GM12878 (cell line): ENCODE measurements around the gene RPS16. TPM values are rescaled to one million over a fixed set of nuclear protein-coding genes. Genes with fewer than 3 reads are reported as not detected.

Experiments used
- ASH2L ChIP-seq: fragments of 300-600, 200-600 bp; sonication (generic); IDR thresholded peaks from 2 replicates; pipeline ENCODE4 v1.6.1; 2017; ENCODE audit warnings: low read depth, mild to moderate bottlenecking, borderline replicate concordance
- ATF7 ChIP-seq: fragments of 450-650 bp; IDR thresholded peaks from 2 replicates; pipeline ENCODE4 v1.6.1; 2016; ENCODE audit warnings: low read depth, mild to moderate bottlenecking
- BACH1 ChIP-seq: fragments of 450-650 bp; IDR thresholded peaks from 2 replicates; pipeline ENCODE4 v1.6.1; 2017; ENCODE audit warnings: mild to moderate bottlenecking, borderline replicate concordance
- BHLHE40 ChIP-seq, 2 experiments: fragments of 450-650 bp in 1 of 2; IDR thresholded peaks; 2 replicates each; pipeline ENCODE4 v1.6.1; 2011 to 2017; ENCODE audit warnings: low read depth in 2 of 2, borderline replicate concordance in 1 of 2, improper control_type of control experiment in 1 of 2, low read length in 1 of 2, mild to moderate bottlenecking in 1 of 2
- BMI1 ChIP-seq: fragments of 450-650 bp; IDR thresholded peaks from 2 replicates; pipeline ENCODE4 v1.6.1; 2016; ENCODE audit warnings: mild to moderate bottlenecking, moderate library complexity, borderline replicate concordance
- CREM ChIP-seq: IDR thresholded peaks from 2 replicates; pipeline ENCODE4 v1.6.1; 2014; ENCODE audit warnings: antibody characterized with exemption, low read depth
- DPF2 ChIP-seq: fragments of 450-650 bp; IDR thresholded peaks from 2 replicates; pipeline ENCODE4 v1.6.1; 2017; ENCODE audit warnings: mild to moderate bottlenecking
- EP300 ChIP-seq, 2 experiments: fragments of 150-350 bp in 1 of 2; IDR thresholded peaks; 2 replicates each; pipeline ENCODE4 v1.6.1; 2011 to 2012; ENCODE audit warnings: low read depth in 2 of 2, low read length in 2 of 2, borderline replicate concordance in 1 of 2, improper control_type of control experiment in 1 of 2, inconsistent platforms in 1 of 2; ENCODE audit not compliant: control insufficient read depth in 1 of 2
- NFYA ChIP-seq: IDR thresholded peaks from 2 replicates; pipeline ENCODE4 v1.6.1; 2011; ENCODE audit warnings: low read depth, mild to moderate bottlenecking, low read length, improper control_type of control experiment, borderline replicate concordance
- PAX5 ChIP-seq: IDR thresholded peaks from 2 replicates; pipeline ENCODE4 v1.6.1; 2011; ENCODE audit warnings: low read depth, low read length, borderline replicate concordance
- PML ChIP-seq: IDR thresholded peaks from 2 replicates; pipeline ENCODE4 v1.6.1; 2012; ENCODE audit warnings: low read length, inconsistent platforms
- POLR2AphosphoS5 ChIP-seq: IDR thresholded peaks from 2 replicates; pipeline ENCODE4 v1.6.1; 2011; ENCODE audit warnings: mild to moderate bottlenecking, low read length, inconsistent platforms
- YBX1 ChIP-seq: fragments of 450-650 bp; IDR thresholded peaks from 2 replicates; pipeline ENCODE4 v1.6.1; 2016; ENCODE audit warnings: antibody characterized with exemption
- YY1 ChIP-seq: IDR thresholded peaks from 2 replicates; pipeline ENCODE4 v1.6.1; 2011; ENCODE audit warnings: low read depth, mild to moderate bottlenecking, low read length
- ZBED1 ChIP-seq: IDR thresholded peaks from 2 replicates; pipeline ENCODE4 v1.6.1; 2016; ENCODE audit warnings: borderline replicate concordance
- polyA plus RNA-seq, 11 experiments: library from polyadenylated mRNA; depleted of rRNA in 4 of 11; unstranded in 6 of 11; stranded (reverse) in 5 of 11; fragments of >200 nt; fragmentation: Nextera tagmentation in 4 of 11; fragmentation: Illumina TruSeq in 1 of 11; extraction: Ambion mirVana in 4 of 11; extraction: Trizol in 1 of 11; gene quantifications; 1 replicate in 1 of 11; 2 replicates in 10 of 11; pipeline versions ENCODE4 v1.2.1 to v1.2.3, GENCODE V29; 2011 to 2016; ENCODE audit warnings: inconsistent platforms in 2 of 11, missing spikeins in 2 of 11, low read depth in 1 of 11
- total RNA-seq, 4 experiments: library from RNA; depleted of rRNA in 3 of 4; stranded (reverse); fragments of >200 nt in 3 of 4; fragmentation: Illumina TruSeq in 1 of 4; extraction: Trizol in 1 of 4; gene quantifications; 2 replicates each; pipeline versions ENCODE4 v1.2.1 to v1.2.3, GENCODE V29; 2013 to 2021
- TF ChIP-seq, protein P1 (sequence below): IDR thresholded peaks from 2 replicates; pipeline ENCODE4 v1.6.1; 2011; ENCODE audit warnings: mild to moderate bottlenecking, low read depth, low read length, moderate library complexity; ENCODE audit not compliant: insufficient replicate concordance
- TF ChIP-seq, protein P2 (sequence below): fragments of 450-650 bp; IDR thresholded peaks from 2 replicates; pipeline ENCODE4 v1.6.1; 2017; ENCODE audit warnings: mild to moderate bottlenecking, moderate library complexity
- TF ChIP-seq, protein P3 (sequence below): fragments of 450-650 bp; IDR thresholded peaks from 2 replicates; pipeline ENCODE4 v1.6.1; 2017; ENCODE audit warnings: borderline replicate concordance
- TF ChIP-seq, protein P4 (sequence below): fragments of 450-650 bp; formaldehyde crosslinking; IDR thresholded peaks from 2 replicates; pipeline ENCODE4 v1.4.0; 2020; ENCODE audit warnings: mild to moderate bottlenecking, moderate library complexity

Gene RPS16
- total and polyA plus RNA-seq, 10 of the 15 experiments (the other 5 are each of a cell fraction or from before 2014, with no cell fraction given): 148 to 4,810 (median 2,343) TPM

DNA sequence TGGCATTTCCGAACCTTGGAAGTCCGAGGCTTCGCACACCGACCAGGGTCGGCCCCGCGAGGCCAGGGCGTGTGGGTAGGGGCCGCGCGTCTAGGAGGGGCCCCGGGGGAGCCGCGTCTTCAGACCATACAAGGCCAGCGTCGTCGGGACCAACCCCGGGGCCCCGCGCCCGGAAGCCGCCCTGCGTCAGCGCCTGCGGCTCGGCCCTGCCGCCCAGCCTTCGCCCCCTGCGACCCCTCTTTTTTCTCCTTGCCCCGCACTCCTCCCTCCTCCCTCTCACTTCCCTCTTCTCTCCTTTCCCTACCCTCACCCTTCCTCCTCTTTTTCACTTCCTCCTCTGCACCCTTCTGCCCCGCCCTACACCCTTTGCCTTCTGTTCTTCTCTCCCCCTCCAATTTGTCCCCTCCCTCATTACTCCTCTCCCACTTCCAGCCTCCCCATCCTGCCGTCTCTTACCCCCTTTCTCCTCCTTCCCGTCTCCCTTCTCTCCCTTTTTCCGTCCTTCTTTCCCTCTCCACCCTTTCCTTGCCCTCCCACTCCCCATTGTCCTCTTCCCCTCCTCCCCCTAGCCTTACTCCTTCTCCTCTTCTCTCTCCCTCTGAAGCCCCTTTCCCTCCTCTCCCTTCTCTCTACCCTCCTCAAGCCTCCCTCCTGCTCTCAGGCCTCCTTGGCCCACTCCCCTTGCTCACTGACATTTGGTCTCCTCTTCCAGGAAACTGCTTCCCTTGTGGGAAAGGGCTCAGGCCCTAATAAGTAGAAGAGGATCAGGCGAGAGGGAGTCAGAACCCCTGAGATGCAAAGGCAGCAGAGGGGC lies 25.5 kb downstream of the RPS16 start (continued):
- TF ChIP-seq, protein P1, sequence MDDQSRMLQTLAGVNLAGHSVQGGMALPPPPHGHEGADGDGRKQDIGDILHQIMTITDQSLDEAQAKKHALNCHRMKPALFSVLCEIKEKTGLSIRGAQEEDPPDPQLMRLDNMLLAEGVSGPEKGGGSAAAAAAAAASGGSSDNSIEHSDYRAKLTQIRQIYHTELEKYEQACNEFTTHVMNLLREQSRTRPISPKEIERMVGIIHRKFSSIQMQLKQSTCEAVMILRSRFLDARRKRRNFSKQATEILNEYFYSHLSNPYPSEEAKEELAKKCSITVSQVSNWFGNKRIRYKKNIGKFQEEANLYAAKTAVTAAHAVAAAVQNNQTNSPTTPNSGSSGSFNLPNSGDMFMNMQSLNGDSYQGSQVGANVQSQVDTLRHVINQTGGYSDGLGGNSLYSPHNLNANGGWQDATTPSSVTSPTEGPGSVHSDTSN: peak; percentile 46
- TF ChIP-seq POLR2AphosphoS5: peak; percentile 96
- TF ChIP-seq ASH2L: no peak
- peak; percentile 98 for TF ChIP-seq BACH1
- TF ChIP-seq, protein P2, sequence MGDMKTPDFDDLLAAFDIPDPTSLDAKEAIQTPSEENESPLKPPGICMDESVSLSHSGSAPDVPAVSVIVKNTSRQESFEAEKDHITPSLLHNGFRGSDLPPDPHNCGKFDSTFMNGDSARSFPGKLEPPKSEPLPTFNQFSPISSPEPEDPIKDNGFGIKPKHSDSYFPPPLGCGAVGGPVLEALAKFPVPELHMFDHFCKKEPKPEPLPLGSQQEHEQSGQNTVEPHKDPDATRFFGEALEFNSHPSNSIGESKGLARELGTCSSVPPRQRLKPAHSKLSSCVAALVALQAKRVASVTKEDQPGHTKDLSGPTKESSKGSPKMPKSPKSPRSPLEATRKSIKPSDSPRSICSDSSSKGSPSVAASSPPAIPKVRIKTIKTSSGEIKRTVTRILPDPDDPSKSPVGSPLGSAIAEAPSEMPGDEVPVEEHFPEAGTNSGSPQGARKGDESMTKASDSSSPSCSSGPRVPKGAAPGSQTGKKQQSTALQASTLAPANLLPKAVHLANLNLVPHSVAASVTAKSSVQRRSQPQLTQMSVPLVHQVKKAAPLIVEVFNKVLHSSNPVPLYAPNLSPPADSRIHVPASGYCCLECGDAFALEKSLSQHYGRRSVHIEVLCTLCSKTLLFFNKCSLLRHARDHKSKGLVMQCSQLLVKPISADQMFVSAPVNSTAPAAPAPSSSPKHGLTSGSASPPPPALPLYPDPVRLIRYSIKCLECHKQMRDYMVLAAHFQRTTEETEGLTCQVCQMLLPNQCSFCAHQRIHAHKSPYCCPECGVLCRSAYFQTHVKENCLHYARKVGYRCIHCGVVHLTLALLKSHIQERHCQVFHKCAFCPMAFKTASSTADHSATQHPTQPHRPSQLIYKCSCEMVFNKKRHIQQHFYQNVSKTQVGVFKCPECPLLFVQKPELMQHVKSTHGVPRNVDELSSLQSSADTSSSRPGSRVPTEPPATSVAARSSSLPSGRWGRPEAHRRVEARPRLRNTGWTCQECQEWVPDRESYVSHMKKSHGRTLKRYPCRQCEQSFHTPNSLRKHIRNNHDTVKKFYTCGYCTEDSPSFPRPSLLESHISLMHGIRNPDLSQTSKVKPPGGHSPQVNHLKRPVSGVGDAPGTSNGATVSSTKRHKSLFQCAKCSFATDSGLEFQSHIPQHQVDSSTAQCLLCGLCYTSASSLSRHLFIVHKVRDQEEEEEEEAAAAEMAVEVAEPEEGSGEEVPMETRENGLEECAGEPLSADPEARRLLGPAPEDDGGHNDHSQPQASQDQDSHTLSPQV: no peak
- no peak for TF ChIP-seq NFYA
- peak; percentile 86; the same call in 1 of the 2 replicates for TF ChIP-seq YBX1
- peak; percentile 78 for TF ChIP-seq ATF7
- TF ChIP-seq, protein P3, sequence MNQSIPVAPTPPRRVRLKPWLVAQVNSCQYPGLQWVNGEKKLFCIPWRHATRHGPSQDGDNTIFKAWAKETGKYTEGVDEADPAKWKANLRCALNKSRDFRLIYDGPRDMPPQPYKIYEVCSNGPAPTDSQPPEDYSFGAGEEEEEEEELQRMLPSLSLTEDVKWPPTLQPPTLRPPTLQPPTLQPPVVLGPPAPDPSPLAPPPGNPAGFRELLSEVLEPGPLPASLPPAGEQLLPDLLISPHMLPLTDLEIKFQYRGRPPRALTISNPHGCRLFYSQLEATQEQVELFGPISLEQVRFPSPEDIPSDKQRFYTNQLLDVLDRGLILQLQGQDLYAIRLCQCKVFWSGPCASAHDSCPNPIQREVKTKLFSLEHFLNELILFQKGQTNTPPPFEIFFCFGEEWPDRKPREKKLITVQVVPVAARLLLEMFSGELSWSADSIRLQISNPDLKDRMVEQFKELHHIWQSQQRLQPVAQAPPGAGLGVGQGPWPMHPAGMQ: peak; percentile 69; the same call in 1 of the 2 replicates
- TF ChIP-seq BHLHE40 (IDR thresholded peaks at IDR 0.05; ENCODE audit: borderline replicate concordance in 1 of 2, low read depth in 2 of 2, low read length in 1 of 2): peak; percentile 62 to 81
- TF ChIP-seq ZBED1: no peak
- TF ChIP-seq BMI1: peak; percentile 70
- TF ChIP-seq, protein P4, sequence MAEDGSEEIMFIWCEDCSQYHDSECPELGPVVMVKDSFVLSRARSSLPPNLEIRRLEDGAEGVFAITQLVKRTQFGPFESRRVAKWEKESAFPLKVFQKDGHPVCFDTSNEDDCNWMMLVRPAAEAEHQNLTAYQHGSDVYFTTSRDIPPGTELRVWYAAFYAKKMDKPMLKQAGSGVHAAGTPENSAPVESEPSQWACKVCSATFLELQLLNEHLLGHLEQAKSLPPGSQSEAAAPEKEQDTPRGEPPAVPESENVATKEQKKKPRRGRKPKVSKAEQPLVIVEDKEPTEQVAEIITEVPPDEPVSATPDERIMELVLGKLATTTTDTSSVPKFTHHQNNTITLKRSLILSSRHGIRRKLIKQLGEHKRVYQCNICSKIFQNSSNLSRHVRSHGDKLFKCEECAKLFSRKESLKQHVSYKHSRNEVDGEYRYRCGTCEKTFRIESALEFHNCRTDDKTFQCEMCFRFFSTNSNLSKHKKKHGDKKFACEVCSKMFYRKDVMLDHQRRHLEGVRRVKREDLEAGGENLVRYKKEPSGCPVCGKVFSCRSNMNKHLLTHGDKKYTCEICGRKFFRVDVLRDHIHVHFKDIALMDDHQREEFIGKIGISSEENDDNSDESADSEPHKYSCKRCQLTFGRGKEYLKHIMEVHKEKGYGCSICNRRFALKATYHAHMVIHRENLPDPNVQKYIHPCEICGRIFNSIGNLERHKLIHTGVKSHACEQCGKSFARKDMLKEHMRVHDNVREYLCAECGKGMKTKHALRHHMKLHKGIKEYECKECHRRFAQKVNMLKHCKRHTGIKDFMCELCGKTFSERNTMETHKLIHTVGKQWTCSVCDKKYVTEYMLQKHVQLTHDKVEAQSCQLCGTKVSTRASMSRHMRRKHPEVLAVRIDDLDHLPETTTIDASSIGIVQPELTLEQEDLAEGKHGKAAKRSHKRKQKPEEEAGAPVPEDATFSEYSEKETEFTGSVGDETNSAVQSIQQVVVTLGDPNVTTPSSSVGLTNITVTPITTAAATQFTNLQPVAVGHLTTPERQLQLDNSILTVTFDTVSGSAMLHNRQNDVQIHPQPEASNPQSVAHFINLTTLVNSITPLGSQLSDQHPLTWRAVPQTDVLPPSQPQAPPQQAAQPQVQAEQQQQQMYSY (CRISPR knock-in tag): 0 out of 2 replicates have a peak, but pooled peaks have one; percentile 62
- peak; percentile 89 for TF ChIP-seq DPF2
- TF ChIP-seq EP300 (IDR thresholded peaks at IDR 0.05; ENCODE audit: borderline replicate concordance in 1 of 2, control insufficient read depth in 1 of 2, low read depth in 2 of 2, low read length in 2 of 2): peak; percentile 63 to 77; a peak in 3 of 4 replicates
- peak; percentile 56; the same call in 1 of the 2 replicates for TF ChIP-seq CREM
- TF ChIP-seq YY1: peak; percentile 49; the same call in 1 of the 2 replicates
- TF ChIP-seq PAX5: peak; percentile 84; the same call in 1 of the 2 replicates
- no peak for TF ChIP-seq PML
